CD4-positive, alpha-beta T cell (primary cell): ENCODE data around the gene NAT9. TPM values are rescaled to one million over a fixed set of nuclear protein-coding genes. Genes with fewer than 3 reads are reported as not detected.
A peak's percentile ranks its signal among the peaks of the same experiment; 100 is the strongest.

Experiments used
- ATAC-seq: fragments of 200-7000 bp; cut with Tn5 transposase; one replicate; pipeline ENCODE4 v1.10.0; 2022; ENCODE audit warnings: mild to moderate bottlenecking; ENCODE audit not compliant: poor library complexity
- CTCF ChIA-PET: fragments of 350-600 bp; sonication (Branson Sonifier 250); formaldehyde crosslinking; loops from one replicate; lab custom pipeline; 2021; ENCODE audit warnings: antibody characterized with exemption, inconsistent platforms; lab: Charles Lee
- POLR2A ChIA-PET: fragments of 350-600 bp; sonication (Branson Sonifier 250); formaldehyde crosslinking; loops from one replicate; lab custom pipeline; 2021; ENCODE audit warnings: antibody characterized with exemption, inconsistent platforms; lab: Charles Lee
- DNase-seq, 14 experiments: peaks; one replicate each; pipeline ENCODE4 v3.0.0-alpha.2; 2013 to 2020; ENCODE audit warnings: mixed read lengths in 2 of 14
- H3K27ac ChIP-seq, 2 donors: one replicate each; pipeline versions ENCODE4 v1.5.1 to v1.7.0; 2013; ENCODE audit warnings: low read length in 2 of 2, low read depth in 1 of 2, mild to moderate bottlenecking in 1 of 2
- H3K27me3 ChIP-seq, 2 experiments: 1 replicate in 1 of 2; 2 replicates in 1 of 2; pipeline versions ENCODE4 v1.6.1 to v1.7.0; 2013; ENCODE audit warnings: low read length in 2 of 2, control low read depth in 1 of 2, mild to moderate bottlenecking in 1 of 2, moderate library complexity in 1 of 2; ENCODE audit not compliant: insufficient read depth in 2 of 2, control insufficient read depth in 1 of 2
- H3K36me3 ChIP-seq: one replicate; pipeline ENCODE4 v1.6.1; 2013; ENCODE audit warnings: low read length, control low read depth; ENCODE audit not compliant: insufficient read depth
- H3K4me1 ChIP-seq: one replicate; pipeline ENCODE4 v1.6.1; 2013; ENCODE audit warnings: low read length, control low read depth; ENCODE audit not compliant: insufficient read depth
- H3K4me3 ChIP-seq: one replicate; pipeline ENCODE4 v1.5.1; 2013; ENCODE audit warnings: mild to moderate bottlenecking, low read length, moderate library complexity
- H3K9me3 ChIP-seq, 2 experiments: 1 replicate in 1 of 2; 2 replicates in 1 of 2; pipeline versions ENCODE4 v1.6.1 to v1.7.0; 2013; ENCODE audit warnings: low read length in 2 of 2, mild to moderate bottlenecking in 2 of 2, control low read depth in 1 of 2, moderate library complexity in 1 of 2; ENCODE audit not compliant: control insufficient read depth in 1 of 2, insufficient read depth in 1 of 2
- H3K27ac Mint-ChIP-seq: one replicate; pipeline ENCODE4 v1.8.0; 2020; ENCODE audit warnings: mixed read lengths
- H3K27me3 Mint-ChIP-seq: one replicate; pipeline ENCODE4 v1.8.0; 2021; ENCODE audit warnings: mixed read lengths
- H3K36me3 Mint-ChIP-seq: one replicate; pipeline ENCODE4 v1.8.0; 2021; ENCODE audit warnings: low read depth, mixed read lengths
- H3K4me1 Mint-ChIP-seq: one replicate; pipeline ENCODE4 v1.8.0; 2021; ENCODE audit warnings: low read depth, mixed read lengths
- H3K4me3 Mint-ChIP-seq: one replicate; pipeline ENCODE4 v1.8.0; 2020; ENCODE audit warnings: mild to moderate bottlenecking, mixed read lengths
- H3K9me3 Mint-ChIP-seq: one replicate; pipeline ENCODE4 v1.8.0; 2020; ENCODE audit warnings: mixed read lengths
- CTCF ChIP-seq: fragments of 200-600 bp; IDR thresholded peaks from one replicate; pipeline ENCODE4 v1.8.0; 2022; ENCODE audit warnings: antibody characterized with exemption, mild to moderate bottlenecking
- intact Hi-C, 2 experiments: fragments of 100-400 bp; cut with DNase I in 1 of 2; cut with micrococcal nuclease in 1 of 2; formaldehyde crosslinking; loops; one replicate each; pipeline versions ENCODE4 v1.15.1 to v1.9.0; 2023 to 2025; cut with DNase I, micrococcal nuclease
- total RNA-seq, 174 experiments: library from RNA in 2 of 174; stranded (reverse) in 2 of 174; gene quantifications; one replicate each; pipeline ENCODE4 v1.2.3 and lab custom pipeline; 2021 to 2026

Gene NAT9
- total RNA-seq, 2 experiments from 2014 or later, result 34.6 to 38.2 TPM

- no peak overlapping the region for H3K4me3 Mint-ChIP-seq
- ChIA-PET CTCF (interaction anchor here (0.7 to 2.1 kb wide), 12 partner anchors 9 to 133 kb away, joined by 3 to 16 read pairs (median 4); a partner anchor contains a TSS), POLR2A (interaction anchor here (0.6 to 4.1 kb wide), 8 partner anchors 11 to 131 kb away, joined by 3 to 24 read pairs (median 4); partner anchors contain the start of genes NAT9 and RAB37)
- intact Hi-C loops, result loop anchor here (1.0 to 10.0 kb wide), 5 partner anchors 14 to 174 kb away; partner anchors contain the start of gene NAT9 (in 1 of the 2)
- no peaks in the 10 kb centered on the region for H3K27me3 ChIP-seq
- peaks cover 63% of the 10 kb centered on the region for H3K36me3 Mint-ChIP-seq
- H3K4me1 Mint-ChIP-seq, result peaks cover 38% of the 10 kb centered on the region
- no peaks in the 10 kb centered on the region for H3K9me3 Mint-ChIP-seq
- H3K27me3 Mint-ChIP-seq, result no peaks in the 10 kb centered on the region
- peak overlapping the region; percentile 74 for H3K27ac Mint-ChIP-seq
- peak in 2 of 14 experiments; percentile 37 to 39 for DNase-seq
- H3K27ac ChIP-seq, result peak overlapping the region in 1 of 2 donors; percentile 30
- TF ChIP-seq CTCF, result no peak
- H3K4me3 ChIP-seq, result no peak overlapping the region
- H3K9me3 ChIP-seq, result no peaks in the 10 kb centered on the region
- ATAC-seq, result no peak
- peaks cover 41% of the 10 kb centered on the region for H3K4me1 ChIP-seq
- H3K36me3 ChIP-seq, result peaks cover 62% of the 10 kb centered on the region
Measured at GRCh38 chr17:74790161-74791058, 14.3 kb upstream of the NAT9 start.

- ChIA-PET CTCF (no interaction called here), POLR2A (no interaction called here)
- ATAC-seq, result peak; percentile 29
- intact Hi-C loops, result no loop called here
- Mint-ChIP-seq H3K9me3 (no peaks in the 10 kb centered on the region), H3K27me3 (no peaks in the 10 kb centered on the region), H3K4me3 (no peak overlapping the region), H3K27ac (peak overlapping the region; percentile 54), H3K36me3 (peaks cover 57% of the 10 kb centered on the region), H3K4me1 (peaks cover 59% of the 10 kb centered on the region)
- H3K4me3 ChIP-seq, result no peak overlapping the region
- no peaks in the 10 kb centered on the region for H3K9me3 ChIP-seq
- DNase-seq, result peak in 2 of 14 experiments; percentile 47 to 60
- no peak overlapping the region for H3K27ac ChIP-seq
- no peak for TF ChIP-seq CTCF
- H3K27me3 ChIP-seq, result no peaks in the 10 kb centered on the region
- H3K4me1 ChIP-seq, result peaks cover 72% of the 10 kb centered on the region
- peaks cover 39% of the 10 kb centered on the region for H3K36me3 ChIP-seq
Measured at GRCh38 chr17:74786431-74787055, 10.4 kb upstream of the NAT9 start.

- no peak for TF ChIP-seq CTCF
- ChIA-PET CTCF (no interaction called here), POLR2A (no interaction called here)
- ATAC-seq (no peak), DNase-seq (no peak)
- Mint-ChIP-seq H3K4me1 (peaks cover 59% of the 10 kb centered on the region), H3K9me3 (no peaks in the 10 kb centered on the region), H3K27ac (peak overlapping the region; percentile 54), H3K4me3 (no peak overlapping the region), H3K27me3 (no peaks in the 10 kb centered on the region), H3K36me3 (peaks cover 61% of the 10 kb centered on the region)
- no peaks in the 10 kb centered on the region for H3K9me3 ChIP-seq
- H3K4me1 ChIP-seq, result peaks cover 72% of the 10 kb centered on the region
- H3K4me3 ChIP-seq, result no peak overlapping the region
- H3K36me3 ChIP-seq, result peaks cover 39% of the 10 kb centered on the region
- H3K27ac ChIP-seq, result peak overlapping the region; percentile 9 to 22
- no peaks in the 10 kb centered on the region for H3K27me3 ChIP-seq
- intact Hi-C loops, result no loop called here
Measured at GRCh38 chr17:74785981-74786360, 9.8 kb upstream of the NAT9 start.
